ENCODE data around the gene ZNF550.

DNA sequence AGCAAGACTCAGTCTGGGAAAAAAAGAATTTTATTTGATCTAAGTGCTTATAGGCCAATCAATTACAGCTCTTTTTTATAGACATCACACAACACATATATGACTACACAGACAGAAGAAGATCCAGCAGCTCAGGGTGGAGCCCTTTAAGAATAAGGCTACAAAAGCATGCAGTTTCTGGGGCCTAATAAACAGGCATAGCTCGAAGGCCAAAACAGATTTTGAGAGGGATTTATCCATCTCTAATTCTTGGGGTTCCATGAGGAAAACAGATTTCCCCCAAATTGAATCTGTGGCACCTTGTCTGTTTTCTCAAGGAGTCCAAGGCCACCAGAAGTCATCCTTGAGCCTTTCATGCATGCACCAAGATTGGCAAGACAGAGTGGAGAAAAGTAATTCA, 3.9 kb upstream of the ZNF550 start:
- TF ChIP-seq, protein P1, sequence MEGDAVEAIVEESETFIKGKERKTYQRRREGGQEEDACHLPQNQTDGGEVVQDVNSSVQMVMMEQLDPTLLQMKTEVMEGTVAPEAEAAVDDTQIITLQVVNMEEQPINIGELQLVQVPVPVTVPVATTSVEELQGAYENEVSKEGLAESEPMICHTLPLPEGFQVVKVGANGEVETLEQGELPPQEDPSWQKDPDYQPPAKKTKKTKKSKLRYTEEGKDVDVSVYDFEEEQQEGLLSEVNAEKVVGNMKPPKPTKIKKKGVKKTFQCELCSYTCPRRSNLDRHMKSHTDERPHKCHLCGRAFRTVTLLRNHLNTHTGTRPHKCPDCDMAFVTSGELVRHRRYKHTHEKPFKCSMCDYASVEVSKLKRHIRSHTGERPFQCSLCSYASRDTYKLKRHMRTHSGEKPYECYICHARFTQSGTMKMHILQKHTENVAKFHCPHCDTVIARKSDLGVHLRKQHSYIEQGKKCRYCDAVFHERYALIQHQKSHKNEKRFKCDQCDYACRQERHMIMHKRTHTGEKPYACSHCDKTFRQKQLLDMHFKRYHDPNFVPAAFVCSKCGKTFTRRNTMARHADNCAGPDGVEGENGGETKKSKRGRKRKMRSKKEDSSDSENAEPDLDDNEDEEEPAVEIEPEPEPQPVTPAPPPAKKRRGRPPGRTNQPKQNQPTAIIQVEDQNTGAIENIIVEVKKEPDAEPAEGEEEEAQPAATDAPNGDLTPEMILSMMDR (IDR thresholded peaks at IDR 0.05 in 8 of 11, conservative IDR thresholded peaks at IDR 0.05 in 3 of 11) = no peak
- TF ChIP-seq POLR2A (IDR thresholded peaks at IDR 0.05) = no peak
- no peak for TF ChIP-seq POLR2AphosphoS5 (IDR thresholded peaks at IDR 0.05)

All from spleen (tissue), 7 donors.